Fibroblast of the aortic adventitia (primary cell): Measurements from ENCODE around the gene RILPL2. TPM values are rescaled to one million over a fixed set of nuclear protein-coding genes. Genes with fewer than 3 reads are reported as not detected.
"Not testable (repeated sequence)": the region's sequence is repeated elsewhere in the genome, so short reads cannot be mapped to it uniquely, and the experiment has no call there.

Experiments
- DNase-seq: peaks from one replicate; pipeline ENCODE4 v3.0.0-alpha.2; 2010; ENCODE audit warnings: low read depth
- H3K4me3 ChIP-seq: 2 replicates; pipeline ENCODE4 v1.5.1; 2011; ENCODE audit warnings: low read depth, mild to moderate bottlenecking, control low read depth, low read length, moderate library complexity
- CTCF ChIP-seq: IDR thresholded peaks from 2 replicates; pipeline ENCODE4 v1.5.1; 2011; ENCODE audit warnings: mild to moderate bottlenecking, low read length, control low read depth, inconsistent platforms; ENCODE audit not compliant: insufficient read depth
- total RNA-seq: library from RNA; depleted of rRNA; stranded (reverse); fragments of >200 nt; gene quantifications from 2 replicates; pipeline ENCODE4 v1.2.3, GENCODE V29; 2012; ENCODE audit warnings: low replicate concordance

RILPL2 gene
- total RNA-seq, 1 donor, result 3.6 TPM

DNA sequence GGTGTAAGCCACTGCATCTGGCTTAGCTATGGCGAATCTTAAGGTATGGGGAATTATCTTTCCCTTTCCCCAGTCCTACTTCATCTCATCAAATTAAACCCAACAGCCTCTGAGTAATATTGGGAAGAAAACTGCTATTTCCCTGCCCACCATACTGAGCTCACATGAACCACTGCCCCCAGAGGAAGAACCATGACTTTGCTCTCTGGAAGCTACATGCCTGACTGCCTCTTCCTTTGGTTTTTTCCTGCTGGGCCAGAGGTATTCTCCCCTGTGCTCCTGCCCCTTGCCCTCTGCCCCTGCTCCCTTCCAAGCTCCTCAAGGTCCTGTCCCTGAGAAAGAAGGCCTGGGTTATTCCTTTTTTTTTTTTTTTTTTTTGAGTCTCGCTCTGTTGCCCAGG is 15.2 kb downstream of the RILPL2 start:
- TF ChIP-seq CTCF, result no peak
- no peak for DNase-seq
- no peak overlapping the region for H3K4me3 ChIP-seq

GRCh38 chr12:123410041-123410412 is 26.5 kb downstream of the RILPL2 start:
- no peak for DNase-seq
- TF ChIP-seq CTCF, result no peak

DNA sequence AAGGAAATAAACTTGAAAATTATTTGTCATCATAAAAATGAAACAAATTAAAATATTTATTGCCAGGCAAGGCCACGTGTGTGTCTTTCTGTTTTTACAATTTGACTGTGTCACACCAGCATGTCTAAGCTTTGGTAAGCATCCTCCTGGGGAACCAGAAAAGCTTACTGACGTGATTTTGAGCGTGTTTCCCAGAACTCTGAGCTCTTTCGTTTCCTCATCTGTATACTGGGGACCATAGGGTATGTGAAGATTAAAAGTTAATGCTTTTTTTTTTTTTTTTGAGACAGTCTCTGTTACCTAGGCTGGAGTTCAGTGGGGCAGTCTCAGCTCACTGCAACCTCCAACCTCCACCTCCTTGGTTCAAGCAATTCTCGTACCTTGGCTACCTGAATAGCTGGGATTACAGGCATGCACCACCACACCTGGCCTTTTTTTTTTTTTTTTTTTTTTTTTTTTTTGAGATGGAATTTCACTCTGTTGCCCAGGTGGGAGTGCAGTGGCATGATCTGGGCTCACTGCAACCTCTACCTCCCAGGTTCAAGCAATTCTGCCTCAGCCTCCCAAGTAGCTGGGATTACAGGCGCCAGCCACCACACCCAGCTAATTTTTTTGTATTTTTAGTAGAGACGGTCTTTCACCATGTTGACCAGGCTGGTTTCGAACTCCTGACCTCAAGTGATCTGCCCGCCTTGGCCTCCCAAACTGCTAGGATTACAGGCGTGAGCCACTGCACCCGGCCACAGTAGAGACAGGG is 27.0 kb downstream of the RILPL2 start:
- not testable (repeated sequence) for H3K4me3 ChIP-seq, DNase-seq

More at GRCh38 chr12:123410041-123410412, 26.5 kb downstream of the RILPL2 start:
- H3K4me3 ChIP-seq, result no peak overlapping the region

DNA sequence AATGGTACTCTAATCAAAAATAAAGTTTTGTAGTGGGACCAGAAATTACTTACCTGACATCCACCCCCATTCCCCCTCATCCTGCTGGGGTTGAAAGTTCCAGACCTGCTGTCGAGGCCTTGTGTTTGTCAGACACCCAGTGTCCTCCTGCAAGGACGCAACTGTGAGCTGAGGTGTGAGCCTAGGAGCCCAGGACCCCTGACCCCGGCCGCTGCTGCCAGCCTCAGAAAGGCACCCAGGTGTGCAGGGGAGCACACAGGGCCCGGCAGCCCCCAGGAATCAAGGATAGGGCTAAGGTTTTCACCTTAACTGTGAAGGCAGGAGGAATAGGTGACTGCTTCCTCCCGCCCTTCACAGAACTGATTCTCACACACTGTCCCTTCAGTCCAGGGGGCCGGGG is 27.9 kb downstream of the RILPL2 start:
- not testable (repeated sequence) for H3K4me3 ChIP-seq, DNase-seq

- not testable (repeated sequence) for DNase-seq, H3K4me3 ChIP-seq
Measured at GRCh38 chr12:123407934-123408333, 28.6 kb downstream of the RILPL2 start.

GRCh38 chr12:123407269-123407668 is 29.2 kb downstream of the RILPL2 start:
- DNase-seq, result not testable (repeated sequence)

GRCh38 chr12:123404581-123404980 is 31.9 kb downstream of the RILPL2 start:
- TF ChIP-seq CTCF, result no peak
- DNase-seq, result no peak
- H3K4me3 ChIP-seq, result no peak overlapping the region

More at GRCh38 chr12:123407269-123407668, 29.2 kb downstream of the RILPL2 start:
- not testable (repeated sequence) for H3K4me3 ChIP-seq

- no peak for TF ChIP-seq CTCF
- H3K4me3 ChIP-seq, result no peak overlapping the region
- DNase-seq, result no peak
Measured at GRCh38 chr12:123401753-123402683, 34.5 kb downstream of the RILPL2 start.

DNA sequence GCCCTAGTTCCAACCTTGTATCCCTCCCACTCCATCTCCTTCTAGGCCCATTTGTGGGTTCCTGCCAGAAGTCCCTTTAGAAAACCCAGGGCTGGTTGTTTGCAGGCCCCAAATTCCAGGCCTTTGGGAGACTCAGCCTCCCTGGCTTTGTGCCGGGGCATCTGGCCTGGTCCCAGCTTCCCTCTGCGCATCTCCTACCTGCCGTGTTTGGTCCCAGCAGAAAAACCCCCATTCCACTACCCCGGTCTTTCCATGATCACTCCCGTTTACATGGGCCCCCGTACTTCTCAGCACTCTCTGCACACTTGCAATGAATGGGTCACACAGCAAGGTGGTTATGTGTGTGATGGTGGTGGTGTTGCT is 37.2 kb downstream of the RILPL2 start:
- TF ChIP-seq CTCF, result no peak
- no peak for DNase-seq
- peak overlapping the region; percentile 17 for H3K4me3 ChIP-seq
